OCI-LY3 (cell line): ENCODE results near the gene HES4.

ENCODE experiments used
- H2AFZ ChIP-seq: fragments of 200-600, 300-600 bp; shearing (Covaris generic); 2 replicates; pipeline ENCODE4 v1.6.0; 2014; ENCODE audit warnings: antibody characterized with exemption, low read depth, low read length
- H3K27ac ChIP-seq: fragments of 200-600, 300-600 bp; sonication (generic); 2 replicates; pipeline ENCODE4 v1.5.1; 2014; ENCODE audit warnings: mild to moderate bottlenecking, low read length, moderate library complexity, mixed read lengths
- H3K27me3 ChIP-seq: fragments of 200-600, 300-600 bp; sonication (generic); 2 replicates; pipeline ENCODE4 v1.6.1; 2014; ENCODE audit warnings: low read depth, low read length, mixed read lengths
- H3K36me3 ChIP-seq: fragments of 200-600, 300-600 bp; sonication (generic); replicated peaks from 2 replicates; pipeline ENCODE3; 2014; ENCODE audit warnings: low read depth, low read length, mixed read lengths
- H3K4me1 ChIP-seq: fragments of 300-600, 200-600 bp; sonication (generic); 2 replicates; pipeline ENCODE4 v1.6.1; 2014; ENCODE audit warnings: low read length, mixed read lengths
- H3K4me2 ChIP-seq: fragments of 200-600, 300-600 bp; sonication (generic); 2 replicates; pipeline ENCODE4 v1.6.1; 2014; ENCODE audit warnings: low read length, mixed read lengths
- H3K4me3 ChIP-seq: fragments of 300-600, 200-600 bp; sonication (generic); 2 replicates; pipeline ENCODE4 v1.5.1; 2014; ENCODE audit warnings: antibody characterized with exemption, mild to moderate bottlenecking, low read length, moderate library complexity
- H3K79me2 ChIP-seq: fragments of 300-600, 200-600 bp; shearing (Covaris generic); 2 replicates; pipeline ENCODE4 v1.6.1; 2014; ENCODE audit warnings: mild to moderate bottlenecking, low read length, mixed read lengths
- H3K9ac ChIP-seq: fragments of 300-600, 200-600 bp; shearing (Covaris generic); 2 replicates; pipeline ENCODE4 v1.6.0; 2014; ENCODE audit warnings: mild to moderate bottlenecking, low read length, moderate library complexity
- H3K9me3 ChIP-seq: fragments of 200-600, 300-600 bp; shearing (Covaris generic); 2 replicates; pipeline ENCODE4 v1.6.1; 2014; ENCODE audit warnings: low read length, mixed read lengths; ENCODE audit not compliant: insufficient read depth
- H4K20me1 ChIP-seq: fragments of 200-600, 300-600 bp; sonication (generic); 2 replicates; pipeline ENCODE4 v1.6.1; 2016; ENCODE audit warnings: low read length, mixed read lengths; ENCODE audit not compliant: insufficient read depth
- EZH2phosphoT487 ChIP-seq: fragments of 200-600 bp; shearing (Covaris generic); IDR thresholded peaks from 2 replicates; pipeline ENCODE4 v1.6.1; 2018; ENCODE audit warnings: antibody characterized with exemption, mixed run types, low read depth
- TF ChIP-seq, protein P1 (sequence below): fragments of 200-600, 300-600 bp; sonication (generic); IDR thresholded peaks from 2 replicates; pipeline ENCODE4 v1.5.1; 2014; ENCODE audit warnings: antibody characterized with exemption, low read length, low read depth

Gene HES4

DNA sequence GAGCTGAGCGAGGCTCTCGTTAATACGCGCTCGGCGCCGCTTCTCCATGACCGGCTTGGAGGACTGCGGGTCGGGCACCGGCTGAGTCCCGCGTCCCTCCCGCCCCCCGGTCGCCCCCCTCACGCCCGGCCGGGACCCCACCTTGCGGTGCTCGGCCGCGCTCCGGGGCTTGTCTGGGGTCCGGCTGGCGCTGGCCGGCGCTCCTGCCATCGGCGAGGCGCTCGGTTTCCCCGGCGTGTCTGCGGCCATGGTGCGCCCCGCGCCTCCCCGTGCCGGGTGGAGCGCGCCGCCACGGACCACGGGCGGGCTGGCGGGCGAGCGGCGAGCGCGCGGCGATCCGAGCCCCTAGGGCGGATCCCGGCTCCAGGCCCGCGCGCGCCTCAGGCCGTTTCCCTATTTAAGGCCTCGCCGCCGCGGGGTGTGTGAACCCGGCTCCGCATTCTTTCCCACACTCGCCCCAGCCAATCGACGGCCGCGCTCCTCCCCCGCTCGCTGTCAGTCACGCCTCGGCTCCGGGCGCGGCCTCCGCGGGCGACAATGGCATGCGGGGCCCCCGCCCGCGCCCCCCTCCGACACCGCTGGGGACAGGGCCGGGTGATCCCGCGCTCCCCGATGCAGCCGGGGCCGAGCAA, at the start of gene HES4:
Gene HES4 (minus strand): TSS at position 373 of the 632 bp plus-strand sequence. CDS start 124 bp downstream, at position 249.
- H3K4me2 ChIP-seq = no peak within 1 kb of the TSS
- no peaks in the 10 kb centered on the region for H3K79me2 ChIP-seq
- no peak within 1 kb of the TSS for H3K9ac ChIP-seq
- H4K20me1 ChIP-seq = no peaks in the 10 kb centered on the region
- no peak within 1 kb of the TSS for H2AFZ ChIP-seq
- peaks cover 26% of the 10 kb centered on the region for H3K27me3 ChIP-seq
- TF ChIP-seq, protein P1, sequence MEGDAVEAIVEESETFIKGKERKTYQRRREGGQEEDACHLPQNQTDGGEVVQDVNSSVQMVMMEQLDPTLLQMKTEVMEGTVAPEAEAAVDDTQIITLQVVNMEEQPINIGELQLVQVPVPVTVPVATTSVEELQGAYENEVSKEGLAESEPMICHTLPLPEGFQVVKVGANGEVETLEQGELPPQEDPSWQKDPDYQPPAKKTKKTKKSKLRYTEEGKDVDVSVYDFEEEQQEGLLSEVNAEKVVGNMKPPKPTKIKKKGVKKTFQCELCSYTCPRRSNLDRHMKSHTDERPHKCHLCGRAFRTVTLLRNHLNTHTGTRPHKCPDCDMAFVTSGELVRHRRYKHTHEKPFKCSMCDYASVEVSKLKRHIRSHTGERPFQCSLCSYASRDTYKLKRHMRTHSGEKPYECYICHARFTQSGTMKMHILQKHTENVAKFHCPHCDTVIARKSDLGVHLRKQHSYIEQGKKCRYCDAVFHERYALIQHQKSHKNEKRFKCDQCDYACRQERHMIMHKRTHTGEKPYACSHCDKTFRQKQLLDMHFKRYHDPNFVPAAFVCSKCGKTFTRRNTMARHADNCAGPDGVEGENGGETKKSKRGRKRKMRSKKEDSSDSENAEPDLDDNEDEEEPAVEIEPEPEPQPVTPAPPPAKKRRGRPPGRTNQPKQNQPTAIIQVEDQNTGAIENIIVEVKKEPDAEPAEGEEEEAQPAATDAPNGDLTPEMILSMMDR = no peak
- TF ChIP-seq EZH2phosphoT487 = no peak
- no peak within 1 kb of the TSS for H3K4me3 ChIP-seq
- H3K36me3 ChIP-seq = no peaks in the 10 kb centered on the region
- no peaks in the 10 kb centered on the region for H3K9me3 ChIP-seq
- peaks cover 3% of the 10 kb centered on the region; the same call in 1 of the 2 replicates for H3K4me1 ChIP-seq
- H3K27ac ChIP-seq = no peak within 1 kb of the TSS

DNA sequence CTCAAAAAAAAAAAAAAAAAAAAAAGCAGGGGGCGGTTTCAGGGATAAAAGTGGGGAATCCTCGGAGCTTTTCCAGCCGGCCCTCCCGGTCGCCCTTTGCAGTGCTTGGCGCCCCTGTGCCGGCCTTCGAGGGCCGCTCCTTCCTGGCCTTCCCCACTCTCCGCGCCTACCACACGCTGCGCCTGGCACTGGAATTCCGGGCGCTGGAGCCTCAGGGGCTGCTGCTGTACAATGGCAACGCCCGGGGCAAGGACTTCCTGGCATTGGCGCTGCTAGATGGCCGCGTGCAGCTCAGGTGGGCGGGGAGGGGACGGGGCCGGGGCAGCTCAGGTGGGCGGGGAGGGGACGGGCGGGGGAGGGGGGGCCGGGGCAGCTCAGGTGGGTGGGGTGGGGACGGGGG, 48.9 kb upstream of the HES4 start:
- Histone ChIP-seq H2AFZ (no peak overlapping the region), H3K4me1 (peaks cover 6% of the 10 kb centered on the region), H3K27ac (no peak overlapping the region), H3K79me2 (no peaks in the 10 kb centered on the region), H3K4me3 (no peak overlapping the region), H3K9ac (no peak overlapping the region), H3K27me3 (no peaks in the 10 kb centered on the region), H4K20me1 (no peaks in the 10 kb centered on the region), H3K9me3 (no peaks in the 10 kb centered on the region), H3K4me2 (no peak overlapping the region), H3K36me3 (no peaks in the 10 kb centered on the region)
- TF ChIP-seq, protein P1 = no peak
- TF ChIP-seq EZH2phosphoT487 = no peak

GRCh38 chr1:1047963-1048362, 48.1 kb upstream of the HES4 start:
- Histone ChIP-seq H3K4me1 (peaks cover 6% of the 10 kb centered on the region), H3K9ac (no peak overlapping the region), H3K79me2 (no peaks in the 10 kb centered on the region), H3K4me2 (no peak overlapping the region), H2AFZ (no peak overlapping the region), H3K27ac (no peak overlapping the region), H3K9me3 (no peaks in the 10 kb centered on the region), H3K4me3 (no peak overlapping the region), H3K36me3 (no peaks in the 10 kb centered on the region), H4K20me1 (no peaks in the 10 kb centered on the region), H3K27me3 (no peaks in the 10 kb centered on the region)
- TF ChIP-seq EZH2phosphoT487 = no peak

DNA sequence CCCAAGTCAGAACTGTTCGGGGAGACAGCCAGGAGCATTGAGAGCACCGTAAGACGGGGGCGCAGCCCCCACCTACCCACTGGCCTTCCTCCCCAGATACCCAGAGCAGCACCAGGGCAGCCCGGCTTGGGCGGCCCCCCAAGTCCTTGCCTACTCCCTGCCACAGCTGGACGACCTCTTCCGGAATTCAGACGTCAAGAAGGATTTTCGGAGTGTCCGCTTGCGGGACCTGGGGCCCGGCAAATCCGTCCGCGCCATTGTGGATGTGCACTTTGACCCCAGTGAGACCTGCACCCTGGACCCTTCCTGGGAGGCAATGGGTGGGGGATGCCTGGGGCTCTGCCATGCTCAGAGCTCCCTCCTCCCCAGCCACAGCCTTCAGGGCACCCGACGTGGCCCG, 47.5 kb upstream of the HES4 start:
- H4K20me1 ChIP-seq = no peaks in the 10 kb centered on the region
- no peaks in the 10 kb centered on the region for H3K79me2 ChIP-seq
- H3K4me2 ChIP-seq = no peak overlapping the region
- H3K9me3 ChIP-seq = no peaks in the 10 kb centered on the region
- H2AFZ ChIP-seq = no peak overlapping the region
- no peak overlapping the region for H3K9ac ChIP-seq
- no peak for TF ChIP-seq EZH2phosphoT487
- TF ChIP-seq, protein P1 = no peak
- H3K4me1 ChIP-seq = peaks cover 6% of the 10 kb centered on the region
- H3K4me3 ChIP-seq = no peak overlapping the region
- H3K27me3 ChIP-seq = no peaks in the 10 kb centered on the region
- H3K36me3 ChIP-seq = no peaks in the 10 kb centered on the region
- H3K27ac ChIP-seq = no peak overlapping the region
